Astrocyte (in vitro differentiated cells and primary cell): ENCODE results near the gene RPL13.

ENCODE experiments used
- CTCF ChIP-seq: IDR thresholded peaks from 2 replicates; pipeline ENCODE4 v1.5.1; 2011; ENCODE audit warnings: low read depth, mild to moderate bottlenecking, inconsistent platforms, low read length, moderate library complexity; ENCODE audit not compliant: insufficient read depth
- EZH2 ChIP-seq: IDR thresholded peaks from 2 replicates; pipeline ENCODE4 v1.6.1; 2012; ENCODE audit warnings: mild to moderate bottlenecking, low read length, inconsistent platforms; ENCODE audit not compliant: insufficient read depth

- no peak for TF ChIP-seq CTCF
- no peak for TF ChIP-seq EZH2
These were observed 15.2 kb upstream of the RPL13 start for GRCh38 chr16:89545044-89545830.
